ENCODE results near the gene C1QTNF6.

The C1QTNF6 gene

DNA sequence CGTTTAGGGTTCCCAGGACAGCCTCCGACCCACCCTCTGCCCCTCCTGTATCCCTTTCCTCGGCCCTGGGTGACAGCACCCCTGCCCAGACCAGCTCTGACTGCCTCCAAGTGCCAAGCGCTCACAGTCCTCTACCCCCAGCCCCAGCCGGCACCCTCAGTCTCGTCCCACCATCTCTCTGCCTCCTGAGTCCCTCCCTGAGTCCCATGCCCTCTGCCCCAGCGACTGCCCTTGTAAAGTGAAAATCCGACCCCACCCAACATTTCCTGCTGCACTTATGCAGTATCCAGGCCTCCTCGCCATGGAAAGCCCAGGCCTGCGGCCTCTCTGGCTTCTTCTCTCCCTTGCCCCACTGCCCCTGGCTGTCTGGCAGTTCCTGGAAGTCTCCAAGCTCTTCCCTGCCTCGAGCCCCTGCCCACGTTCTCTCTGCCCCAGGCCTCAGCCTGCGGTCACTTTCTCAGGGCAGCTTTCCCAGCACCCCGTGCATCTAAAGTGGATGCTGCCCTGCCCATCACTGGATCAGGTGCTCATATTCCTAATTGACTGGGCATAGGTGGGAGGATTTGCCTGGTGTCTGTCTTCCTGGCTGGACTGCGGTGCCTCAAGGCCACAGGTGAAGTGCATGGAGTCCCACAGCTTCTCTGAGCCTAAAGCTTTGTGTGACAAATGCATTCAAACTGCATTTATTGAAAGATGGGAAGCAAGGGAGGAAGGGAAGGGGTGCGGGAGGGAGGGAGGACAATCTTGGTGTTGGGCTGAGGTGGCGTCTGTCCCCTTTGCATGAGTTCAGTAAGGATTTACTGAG lies 20.7 kb downstream of the C1QTNF6 start:
- no peak overlapping the region for H3K27ac ChIP-seq (replicated peaks)
- no peaks in the 10 kb centered on the region for H3K27me3 ChIP-seq (ENCODE audit: insufficient read depth, poor library complexity, severe bottlenecking)
- no peak for DNase-seq (ENCODE audit: low read depth in 1 of 2, low spot score in 1 of 2)
- TF ChIP-seq, protein P1, sequence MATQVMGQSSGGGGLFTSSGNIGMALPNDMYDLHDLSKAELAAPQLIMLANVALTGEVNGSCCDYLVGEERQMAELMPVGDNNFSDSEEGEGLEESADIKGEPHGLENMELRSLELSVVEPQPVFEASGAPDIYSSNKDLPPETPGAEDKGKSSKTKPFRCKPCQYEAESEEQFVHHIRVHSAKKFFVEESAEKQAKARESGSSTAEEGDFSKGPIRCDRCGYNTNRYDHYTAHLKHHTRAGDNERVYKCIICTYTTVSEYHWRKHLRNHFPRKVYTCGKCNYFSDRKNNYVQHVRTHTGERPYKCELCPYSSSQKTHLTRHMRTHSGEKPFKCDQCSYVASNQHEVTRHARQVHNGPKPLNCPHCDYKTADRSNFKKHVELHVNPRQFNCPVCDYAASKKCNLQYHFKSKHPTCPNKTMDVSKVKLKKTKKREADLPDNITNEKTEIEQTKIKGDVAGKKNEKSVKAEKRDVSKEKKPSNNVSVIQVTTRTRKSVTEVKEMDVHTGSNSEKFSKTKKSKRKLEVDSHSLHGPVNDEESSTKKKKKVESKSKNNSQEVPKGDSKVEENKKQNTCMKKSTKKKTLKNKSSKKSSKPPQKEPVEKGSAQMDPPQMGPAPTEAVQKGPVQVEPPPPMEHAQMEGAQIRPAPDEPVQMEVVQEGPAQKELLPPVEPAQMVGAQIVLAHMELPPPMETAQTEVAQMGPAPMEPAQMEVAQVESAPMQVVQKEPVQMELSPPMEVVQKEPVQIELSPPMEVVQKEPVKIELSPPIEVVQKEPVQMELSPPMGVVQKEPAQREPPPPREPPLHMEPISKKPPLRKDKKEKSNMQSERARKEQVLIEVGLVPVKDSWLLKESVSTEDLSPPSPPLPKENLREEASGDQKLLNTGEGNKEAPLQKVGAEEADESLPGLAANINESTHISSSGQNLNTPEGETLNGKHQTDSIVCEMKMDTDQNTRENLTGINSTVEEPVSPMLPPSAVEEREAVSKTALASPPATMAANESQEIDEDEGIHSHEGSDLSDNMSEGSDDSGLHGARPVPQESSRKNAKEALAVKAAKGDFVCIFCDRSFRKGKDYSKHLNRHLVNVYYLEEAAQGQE (IDR thresholded peaks at IDR 0.05; ENCODE audit: insufficient replicate concordance, low read depth): no peak
- TF ChIP-seq, protein P2, sequence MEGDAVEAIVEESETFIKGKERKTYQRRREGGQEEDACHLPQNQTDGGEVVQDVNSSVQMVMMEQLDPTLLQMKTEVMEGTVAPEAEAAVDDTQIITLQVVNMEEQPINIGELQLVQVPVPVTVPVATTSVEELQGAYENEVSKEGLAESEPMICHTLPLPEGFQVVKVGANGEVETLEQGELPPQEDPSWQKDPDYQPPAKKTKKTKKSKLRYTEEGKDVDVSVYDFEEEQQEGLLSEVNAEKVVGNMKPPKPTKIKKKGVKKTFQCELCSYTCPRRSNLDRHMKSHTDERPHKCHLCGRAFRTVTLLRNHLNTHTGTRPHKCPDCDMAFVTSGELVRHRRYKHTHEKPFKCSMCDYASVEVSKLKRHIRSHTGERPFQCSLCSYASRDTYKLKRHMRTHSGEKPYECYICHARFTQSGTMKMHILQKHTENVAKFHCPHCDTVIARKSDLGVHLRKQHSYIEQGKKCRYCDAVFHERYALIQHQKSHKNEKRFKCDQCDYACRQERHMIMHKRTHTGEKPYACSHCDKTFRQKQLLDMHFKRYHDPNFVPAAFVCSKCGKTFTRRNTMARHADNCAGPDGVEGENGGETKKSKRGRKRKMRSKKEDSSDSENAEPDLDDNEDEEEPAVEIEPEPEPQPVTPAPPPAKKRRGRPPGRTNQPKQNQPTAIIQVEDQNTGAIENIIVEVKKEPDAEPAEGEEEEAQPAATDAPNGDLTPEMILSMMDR (IDR thresholded peaks at IDR 0.05; ENCODE audit: insufficient read depth, low read length): no peak
- TF ChIP-seq SPI1 (IDR thresholded peaks at IDR 0.05; ENCODE audit: borderline replicate concordance, low read depth): no peak
- no peak overlapping the region for H3K4me3 ChIP-seq (replicated peaks; ENCODE audit: insufficient read depth, low read length)

DNA sequence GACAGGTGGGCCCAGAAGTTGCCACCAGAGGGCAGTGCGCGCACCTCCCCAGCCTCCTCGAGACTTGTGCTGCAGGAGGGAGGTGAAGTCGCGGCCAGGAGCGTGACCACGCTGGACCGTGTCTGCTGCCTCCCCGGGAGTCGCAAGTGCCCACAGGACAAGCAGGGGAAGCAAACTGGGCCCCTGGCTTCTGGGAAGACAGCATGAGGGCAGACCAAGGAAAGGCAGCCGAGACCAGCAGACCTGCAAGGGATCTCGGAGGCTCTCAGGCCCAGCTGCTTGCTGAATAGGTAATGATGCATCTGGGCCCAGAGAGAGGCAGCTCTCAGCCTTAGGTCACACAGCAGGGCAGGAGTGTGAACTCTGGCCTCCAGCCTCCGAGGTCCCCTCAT lies 21.4 kb downstream of the C1QTNF6 start:
- no peak overlapping the region for H3K27ac ChIP-seq (replicated peaks)
- TF ChIP-seq SPI1 (IDR thresholded peaks at IDR 0.05; ENCODE audit: borderline replicate concordance, low read depth): no peak
- no peaks in the 10 kb centered on the region for H3K27me3 ChIP-seq (ENCODE audit: insufficient read depth, poor library complexity, severe bottlenecking)
- peak; percentile 44 to 71 for DNase-seq (ENCODE audit: low read depth in 1 of 2, low spot score in 1 of 2)
- no peak overlapping the region for H3K4me3 ChIP-seq (replicated peaks; ENCODE audit: insufficient read depth, low read length)

DNA sequence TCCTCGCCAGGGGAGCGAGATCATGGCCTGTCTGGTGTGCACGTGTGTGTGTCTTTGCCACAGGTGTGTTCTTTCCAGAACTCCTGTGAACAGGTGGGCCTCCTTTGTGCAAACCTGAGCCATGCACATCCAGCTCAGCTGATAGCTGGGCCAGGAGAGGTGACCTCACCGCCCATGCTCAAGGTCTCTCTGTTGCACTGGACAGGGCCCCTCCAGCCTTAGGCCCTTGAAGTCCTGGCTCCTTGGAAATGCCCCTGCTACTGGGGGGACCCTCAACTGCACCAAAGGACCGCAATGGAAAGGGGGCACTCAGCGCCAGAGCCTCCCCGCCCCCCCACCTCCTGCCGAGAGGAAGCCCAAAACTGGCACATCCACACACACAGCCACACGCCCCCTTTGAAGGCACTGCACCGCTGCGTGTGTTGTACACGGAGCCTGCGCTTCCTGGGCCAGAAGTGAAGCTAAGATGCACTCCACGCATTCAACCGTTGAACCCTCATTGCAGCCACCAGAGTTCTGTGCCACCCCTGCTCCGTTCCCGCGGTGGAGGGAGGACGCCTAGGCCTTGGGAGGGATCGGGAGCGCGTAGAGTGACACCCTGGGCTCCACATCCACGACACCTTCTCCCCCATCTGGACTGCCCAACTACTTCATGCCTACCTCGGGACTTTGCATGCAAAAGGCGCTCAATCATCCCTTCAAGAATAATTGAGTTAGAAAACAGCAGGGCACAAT lies 21.9 kb downstream of the C1QTNF6 start:
- TF ChIP-seq, protein P2 (IDR thresholded peaks at IDR 0.05; ENCODE audit: insufficient read depth, low read length): peak; percentile 89
- TF ChIP-seq, protein P1 (IDR thresholded peaks at IDR 0.05; ENCODE audit: insufficient replicate concordance, low read depth): no peak
- TF ChIP-seq POLR2AphosphoS5 (IDR thresholded peaks at IDR 0.05; ENCODE audit: low read depth): no peak
- no peak for TF ChIP-seq GABPA (IDR thresholded peaks at IDR 0.05; ENCODE audit: low read depth)
- H3K27ac ChIP-seq (replicated peaks): no peak overlapping the region
- H3K27me3 ChIP-seq (ENCODE audit: insufficient read depth, poor library complexity, severe bottlenecking): no peaks in the 10 kb centered on the region
- no peak for DNase-seq (ENCODE audit: low read depth in 1 of 2, low spot score in 1 of 2)
- H3K4me3 ChIP-seq (replicated peaks; ENCODE audit: insufficient read depth, low read length): no peak overlapping the region

DNA sequence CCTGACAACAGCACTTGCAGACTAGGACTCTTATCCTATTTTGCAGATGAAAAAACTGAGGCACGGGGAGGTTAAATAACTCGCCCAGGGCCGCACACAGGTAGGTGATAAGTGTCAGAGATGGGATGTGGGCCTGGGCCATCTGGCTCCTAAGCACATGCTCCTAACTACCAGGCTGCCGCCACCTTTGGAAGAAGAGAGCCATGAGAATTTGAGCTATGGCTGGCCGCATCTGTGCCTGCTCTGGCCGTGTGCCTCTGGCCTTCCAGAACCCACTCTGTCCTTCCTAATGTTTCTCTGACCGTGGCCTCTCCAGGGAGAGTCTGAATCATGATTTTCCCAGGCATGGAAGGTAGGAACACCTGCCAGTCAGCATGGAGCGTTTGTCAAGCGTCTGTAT lies 23.0 kb downstream of the C1QTNF6 start:
- H3K27ac ChIP-seq (replicated peaks): no peak overlapping the region
- TF ChIP-seq GABPA (IDR thresholded peaks at IDR 0.05; ENCODE audit: low read depth) (no peak), POLR2AphosphoS5 (IDR thresholded peaks at IDR 0.05; ENCODE audit: low read depth) (no peak)
- TF ChIP-seq, protein P1 (IDR thresholded peaks at IDR 0.05; ENCODE audit: insufficient replicate concordance, low read depth): no peak
- TF ChIP-seq, protein P2 (IDR thresholded peaks at IDR 0.05; ENCODE audit: insufficient read depth, low read length): no peak
- H3K27me3 ChIP-seq (ENCODE audit: insufficient read depth, poor library complexity, severe bottlenecking): no peaks in the 10 kb centered on the region
- no peak overlapping the region for H3K4me3 ChIP-seq (replicated peaks; ENCODE audit: insufficient read depth, low read length)
- DNase-seq (ENCODE audit: low read depth in 1 of 2, low spot score in 1 of 2): no peak
